Activated CD4-positive, alpha-beta T cell treated with anti-CD3 and anti-CD28 coated beads for 36 hours (primary cell): ENCODE results near the gene CD276. TPM values are rescaled to one million over a fixed set of nuclear protein-coding genes. Genes with fewer than 3 reads are reported as not detected.

Source experiments
- ATAC-seq: fragments of 200-7000 bp; cut with Tn5 transposase; one replicate; pipeline ENCODE4 v1.10.0; 2021; ENCODE audit warnings: mild to moderate bottlenecking, moderate library complexity
- CTCF ChIA-PET: fragments of 350-600 bp; sonication (Branson Sonifier 250); formaldehyde crosslinking; loops from one replicate; lab custom pipeline; 2021; ENCODE audit warnings: antibody characterized with exemption; lab: Charles Lee
- POLR2A ChIA-PET: fragments of 350-600 bp; sonication (Branson Sonifier 250); formaldehyde crosslinking; loops from one replicate; lab custom pipeline; 2021; ENCODE audit warnings: antibody characterized with exemption, inconsistent platforms; lab: Charles Lee
- DNase-seq: peaks from one replicate; pipeline ENCODE4 v3.0.0-alpha.2; 2020
- H3K27ac Mint-ChIP-seq: one replicate; pipeline ENCODE4 v1.8.0; 2021; ENCODE audit warnings: mixed read lengths
- H3K27me3 Mint-ChIP-seq: one replicate; pipeline ENCODE4 v1.8.0; 2021; ENCODE audit warnings: mixed read lengths
- H3K36me3 Mint-ChIP-seq: one replicate; pipeline ENCODE4 v1.8.0; 2021; ENCODE audit warnings: low read depth, mixed read lengths
- H3K4me1 Mint-ChIP-seq: one replicate; pipeline ENCODE4 v1.8.0; 2021; ENCODE audit warnings: mixed read lengths
- H3K4me3 Mint-ChIP-seq: one replicate; pipeline ENCODE4 v1.8.0; 2021; ENCODE audit warnings: mild to moderate bottlenecking, moderate library complexity, mixed read lengths
- H3K9me3 Mint-ChIP-seq: one replicate; pipeline ENCODE4 v1.8.0; 2021; ENCODE audit warnings: low read depth, mixed read lengths
- intact Hi-C, 2 experiments: fragments of 100-400 bp; cut with DNase I in 1 of 2; cut with micrococcal nuclease in 1 of 2; formaldehyde crosslinking; loops; one replicate each; pipeline versions ENCODE4 v1.14.2 to v1.15.1; 2022 to 2024; cut with DNase I, micrococcal nuclease
- total RNA-seq, 2 experiments: library from RNA; stranded (reverse); gene quantifications; one replicate each; pipeline ENCODE4 v1.2.3, GENCODE V29; 2021

Gene CD276
- total RNA-seq, 2 experiments from 2014 or later: 2.6 to 3.0 TPM

DNA sequence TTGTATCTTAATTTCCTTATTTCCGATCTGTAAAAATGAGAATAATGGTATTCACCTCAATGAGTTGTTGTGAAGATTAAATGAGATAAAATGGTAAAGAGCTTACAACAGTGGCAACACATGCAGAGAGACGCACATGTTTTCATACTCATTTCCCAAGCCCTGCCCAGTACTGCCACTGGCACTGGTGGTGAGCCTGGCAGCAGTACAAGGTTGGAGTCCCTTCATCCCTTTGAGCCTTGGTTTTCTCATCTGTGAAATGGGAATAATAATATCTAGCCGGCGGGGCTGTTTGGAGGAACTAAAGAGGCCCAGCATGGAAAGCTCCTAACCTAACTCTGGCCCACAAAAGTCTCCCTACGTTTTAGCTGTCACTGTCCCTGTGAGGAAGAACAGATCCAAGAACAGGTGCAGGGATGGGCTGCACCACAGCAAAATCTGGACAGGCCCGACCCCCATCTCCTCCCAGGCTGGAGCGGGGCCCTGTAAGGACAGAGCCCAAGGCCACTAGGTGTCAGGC lies 866 bp upstream of the CD276 start:
- CTCF ChIA-PET: interaction anchor here (1.1 to 1.7 kb wide), 4 partner anchors 9 to 48 kb away, joined by 3 to 8 read pairs (median 5); no protein-coding TSS in a partner anchor
- Mint-ChIP-seq H3K27me3 (peaks cover 58% of the 10 kb centered on the region), H3K27ac (no peak overlapping the region), H3K36me3 (no peaks in the 10 kb centered on the region), H3K4me3 (peak overlapping the region; percentile 59), H3K4me1 (peaks cover 33% of the 10 kb centered on the region), H3K9me3 (no peaks in the 10 kb centered on the region)
- POLR2A ChIA-PET: no interaction called here
- intact Hi-C loops: no loop called here
- DNase-seq: no peak
- ATAC-seq: no peak

DNA sequence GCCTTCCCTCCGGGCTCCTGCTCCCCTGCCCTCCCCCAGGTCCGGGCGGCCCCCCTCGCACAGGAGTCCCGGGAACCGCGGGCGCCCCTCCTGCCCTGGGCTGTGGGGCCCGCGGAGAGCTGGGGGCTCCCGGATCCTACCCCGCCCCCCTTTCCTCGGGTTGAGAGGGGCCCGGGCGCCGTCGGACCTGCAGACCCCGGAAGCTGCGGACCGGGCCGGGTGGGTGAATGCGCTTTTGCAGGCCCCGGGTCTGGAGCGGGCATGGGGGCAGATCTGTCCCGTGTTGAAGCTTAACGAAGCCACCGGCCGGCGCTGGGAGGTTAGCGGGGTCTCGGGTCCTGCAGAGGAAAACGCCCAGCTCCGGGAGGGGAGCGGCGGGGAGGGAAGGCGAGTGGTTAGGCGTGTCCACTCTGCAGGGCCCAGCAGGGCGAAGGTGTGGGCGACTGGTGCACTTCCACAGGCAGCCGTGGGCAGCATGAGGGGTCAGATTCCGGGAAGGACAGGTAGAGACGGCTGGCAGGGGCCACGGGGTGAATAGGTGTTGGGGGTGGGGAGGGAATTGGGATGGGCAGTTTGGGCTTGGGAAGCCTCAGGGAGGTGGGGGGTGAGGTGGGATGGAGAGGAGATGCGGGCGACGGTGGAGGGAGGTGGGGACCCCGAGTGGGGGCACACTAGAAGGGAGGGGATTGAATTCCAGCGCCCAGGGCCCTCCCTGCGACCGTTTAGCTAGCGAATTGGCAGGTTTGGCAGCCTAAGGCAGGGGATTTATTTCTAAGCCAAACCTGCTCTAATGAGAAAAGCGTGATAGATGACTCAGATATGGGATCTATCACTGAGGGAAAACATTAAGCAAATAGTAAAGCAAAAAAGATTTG lies 635 bp downstream of the CD276 start:
- H3K4me3 Mint-ChIP-seq: peak overlapping the region; percentile 51
- H3K36me3 Mint-ChIP-seq: no peaks in the 10 kb centered on the region
- intact Hi-C loops: loop anchor here in 1 of 2 experiments (1.0 kb wide), 1 partner anchor 49 kb away; no protein-coding TSS in a partner anchor
- ChIA-PET POLR2A (no interaction called here), CTCF (interaction anchor here (0.7 to 2.8 kb wide), 6 partner anchors 10 to 67 kb away, joined by 3 to 18 read pairs (median 6); no protein-coding TSS in a partner anchor)
- ATAC-seq (no peak), DNase-seq (no peak)
- H3K27me3 Mint-ChIP-seq: peaks cover 53% of the 10 kb centered on the region
- H3K9me3 Mint-ChIP-seq: no peaks in the 10 kb centered on the region
- no peak overlapping the region for H3K27ac Mint-ChIP-seq
- peaks cover 33% of the 10 kb centered on the region for H3K4me1 Mint-ChIP-seq

DNA sequence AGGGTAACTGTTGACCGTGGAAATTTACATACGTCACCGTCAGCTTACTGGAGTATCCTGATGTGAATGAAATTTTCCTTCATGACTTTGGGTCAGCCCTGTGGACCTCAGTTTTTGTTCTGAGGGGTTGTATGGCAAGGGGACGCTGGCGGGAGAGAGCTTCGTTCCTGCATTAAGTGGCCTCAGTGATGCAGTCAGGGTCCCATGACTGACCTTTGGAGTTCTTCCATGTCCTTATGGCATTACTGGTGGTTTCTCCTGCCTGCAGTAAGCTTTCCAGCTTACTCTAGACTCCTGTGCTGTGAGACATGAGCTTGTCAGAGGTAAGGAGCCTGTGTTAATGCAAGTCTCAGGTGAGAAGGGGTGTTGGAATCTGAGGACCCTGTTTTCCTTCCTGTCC lies 1.8 kb downstream of the CD276 start:
- no peak overlapping the region for H3K4me3 Mint-ChIP-seq
- H3K4me1 Mint-ChIP-seq: peaks cover 28% of the 10 kb centered on the region
- POLR2A ChIA-PET: interaction anchor here (0.9 kb wide), 1 partner anchor 55 kb away, joined by 3 read pairs; no protein-coding TSS in a partner anchor
- ATAC-seq (no peak), DNase-seq (no peak)
- intact Hi-C loops: no loop called here
- no peak overlapping the region for H3K27ac Mint-ChIP-seq
- CTCF ChIA-PET: interaction anchor here (1.6 to 2.8 kb wide), 4 partner anchors 14 to 51 kb away, joined by 6 to 18 read pairs (median 8); no protein-coding TSS in a partner anchor
- H3K9me3 Mint-ChIP-seq: no peaks in the 10 kb centered on the region
- H3K27me3 Mint-ChIP-seq: peaks cover 53% of the 10 kb centered on the region
- H3K36me3 Mint-ChIP-seq: no peaks in the 10 kb centered on the region

DNA sequence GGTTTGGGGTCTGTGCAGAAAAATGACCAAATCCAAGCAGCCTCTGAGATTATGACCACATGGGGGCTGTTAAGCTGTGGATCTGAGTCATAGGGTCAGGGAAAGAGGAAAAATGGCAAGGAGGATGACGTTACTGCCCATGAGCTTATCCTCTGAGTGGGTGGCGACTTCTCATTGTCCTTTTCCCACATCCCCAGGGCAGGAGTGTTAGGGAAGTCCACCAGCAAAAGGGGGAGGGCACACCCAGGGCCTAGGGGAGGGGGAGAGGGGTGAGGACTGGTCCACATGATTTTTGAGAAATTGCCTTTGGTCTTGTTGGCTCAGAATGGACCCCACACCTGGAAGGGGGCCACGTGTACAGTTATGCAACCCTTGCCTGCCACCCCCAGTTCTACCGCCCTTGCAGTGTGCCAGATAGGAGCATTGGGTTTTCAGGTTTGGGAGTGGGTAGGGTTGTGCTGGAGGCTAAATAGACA lies 2.6 kb downstream of the CD276 start:
- ATAC-seq (no peak), DNase-seq (no peak)
- no peak overlapping the region for H3K27ac Mint-ChIP-seq
- H3K9me3 Mint-ChIP-seq: no peaks in the 10 kb centered on the region
- CTCF ChIA-PET: interaction anchor here (0.5 to 2.8 kb wide), 5 partner anchors 13 to 233 kb away, joined by 3 to 18 read pairs (median 6); no protein-coding TSS in a partner anchor
- no peak overlapping the region for H3K4me3 Mint-ChIP-seq
- H3K4me1 Mint-ChIP-seq: peaks cover 20% of the 10 kb centered on the region
- intact Hi-C loops: no loop called here
- H3K36me3 Mint-ChIP-seq: no peaks in the 10 kb centered on the region
- POLR2A ChIA-PET: interaction anchor here (0.9 kb wide), 1 partner anchor 56 kb away, joined by 3 read pairs; no protein-coding TSS in a partner anchor
- peaks cover 44% of the 10 kb centered on the region for H3K27me3 Mint-ChIP-seq

DNA sequence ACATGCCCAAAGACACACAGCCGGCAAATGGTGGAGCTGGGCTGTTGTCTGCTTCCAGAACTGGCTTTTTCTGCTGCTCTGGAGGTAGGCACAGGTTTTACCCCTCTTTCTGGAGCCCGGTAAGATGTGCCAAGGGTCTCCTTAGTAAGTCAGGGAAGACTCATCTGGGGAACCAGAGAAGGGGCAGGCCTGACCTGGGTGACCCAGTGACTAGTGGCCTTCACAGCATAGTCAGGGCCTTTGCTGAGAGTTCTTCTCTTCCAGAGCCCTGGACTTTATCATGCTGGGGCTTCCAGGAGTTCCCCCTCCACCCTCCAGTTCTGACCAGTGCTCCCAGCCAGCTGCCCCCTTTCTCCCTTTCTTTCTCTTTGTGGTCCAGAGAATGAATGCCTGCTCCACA lies 3.2 kb downstream of the CD276 start:
- DNase-seq (no peak), ATAC-seq (no peak)
- intact Hi-C loops: no loop called here
- Mint-ChIP-seq H3K9me3 (no peaks in the 10 kb centered on the region), H3K4me1 (peaks cover 20% of the 10 kb centered on the region), H3K27ac (no peak overlapping the region), H3K4me3 (no peak overlapping the region), H3K36me3 (no peaks in the 10 kb centered on the region), H3K27me3 (peaks cover 40% of the 10 kb centered on the region)
- ChIA-PET POLR2A (interaction anchor here (0.6 kb wide), 1 partner anchor 69 kb away, joined by 4 read pairs; no protein-coding TSS in a partner anchor), CTCF (interaction anchor here (0.6 to 2.8 kb wide), 6 partner anchors 12 to 53 kb away, joined by 3 to 18 read pairs (median 4); no protein-coding TSS in a partner anchor)

DNA sequence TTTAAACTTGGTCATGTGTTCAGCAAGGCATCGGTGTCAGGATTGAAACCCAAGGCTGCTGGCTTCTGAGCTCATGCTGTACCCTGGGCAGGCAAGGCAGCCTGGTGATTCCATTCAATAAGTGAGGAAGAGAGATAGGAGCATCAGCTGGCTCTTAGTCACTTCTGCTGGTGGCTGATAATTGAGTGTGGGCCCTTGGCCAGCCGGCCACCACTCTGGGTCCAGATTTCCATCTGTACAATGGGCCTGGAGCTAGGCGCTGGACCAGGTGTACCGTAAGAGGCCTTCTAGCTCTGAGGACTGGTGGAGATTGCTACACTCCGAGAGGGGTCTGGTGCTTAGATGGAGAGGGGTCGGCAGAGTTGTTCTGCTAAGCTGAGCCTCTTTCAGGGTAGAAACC lies 4.3 kb downstream of the CD276 start:
- ChIA-PET POLR2A (no interaction called here), CTCF (interaction anchor here (0.7 to 1.5 kb wide), 4 partner anchors 11 to 403 kb away, joined by 3 to 5 read pairs (median 4); no protein-coding TSS in a partner anchor)
- Mint-ChIP-seq H3K9me3 (no peaks in the 10 kb centered on the region), H3K4me3 (no peak overlapping the region), H3K27me3 (peaks cover 42% of the 10 kb centered on the region), H3K36me3 (no peaks in the 10 kb centered on the region), H3K27ac (no peak overlapping the region), H3K4me1 (peaks cover 14% of the 10 kb centered on the region)
- ATAC-seq (no peak), DNase-seq (no peak)
- intact Hi-C loops: no loop called here

DNA sequence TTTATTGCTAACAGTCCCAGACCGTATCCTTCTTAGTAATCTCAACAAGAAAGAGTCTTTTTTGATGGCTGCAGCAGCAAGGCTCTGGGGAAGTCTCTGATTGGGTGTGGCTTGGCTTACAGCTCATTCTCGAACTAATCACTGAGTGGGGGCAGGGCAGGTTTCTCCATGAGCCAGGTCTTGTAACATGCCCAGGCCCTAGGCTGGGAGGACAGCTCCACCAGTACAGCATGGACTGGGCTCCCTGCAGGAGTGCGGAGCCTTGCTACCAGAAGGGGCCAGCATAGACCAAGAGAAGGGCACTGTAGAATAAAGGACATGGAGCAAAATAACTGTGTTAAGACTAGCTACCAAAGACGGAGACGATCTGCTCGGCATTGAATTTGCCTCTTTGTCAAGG lies 7.2 kb downstream of the CD276 start:
- ATAC-seq (no peak), DNase-seq (peak; percentile 33)
- peaks cover 8% of the 10 kb centered on the region for H3K4me1 Mint-ChIP-seq
- H3K27me3 Mint-ChIP-seq: peaks cover 40% of the 10 kb centered on the region
- intact Hi-C loops: loop anchor here in 1 of 2 experiments (10.0 kb wide), 1 partner anchor 387 kb away; no protein-coding TSS in a partner anchor
- H3K27ac Mint-ChIP-seq: no peak overlapping the region
- no peak overlapping the region for H3K4me3 Mint-ChIP-seq
- POLR2A ChIA-PET: no interaction called here
- CTCF ChIA-PET: interaction anchor here (0.8 to 2.3 kb wide), 3 partner anchors 14 to 57 kb away, joined by 3 to 16 read pairs (median 7); no protein-coding TSS in a partner anchor
- no peaks in the 10 kb centered on the region for H3K36me3 Mint-ChIP-seq
- no peaks in the 10 kb centered on the region for H3K9me3 Mint-ChIP-seq

DNA sequence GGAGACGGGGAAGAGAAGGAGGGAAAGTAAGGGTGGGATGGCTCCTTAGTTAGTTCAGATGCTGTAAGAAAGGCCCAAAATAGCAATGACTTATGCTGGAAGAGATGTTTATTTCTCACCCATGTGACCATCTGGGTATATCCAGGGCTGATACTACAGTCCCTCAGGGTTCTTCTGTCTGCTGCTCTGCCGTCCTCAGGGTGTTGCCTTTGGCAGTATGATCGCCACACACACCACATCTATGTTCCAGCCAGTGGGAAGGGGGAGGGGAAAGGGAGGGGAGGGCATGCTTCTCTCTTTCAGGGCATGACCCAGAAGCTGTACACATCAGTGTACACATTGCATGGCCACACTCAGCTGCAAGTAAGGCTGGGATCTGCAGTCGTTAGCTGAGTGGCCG lies 10.2 kb downstream of the CD276 start:
- Mint-ChIP-seq H3K9me3 (no peaks in the 10 kb centered on the region), H3K27ac (no peak overlapping the region), H3K4me3 (no peak overlapping the region), H3K27me3 (peaks cover 41% of the 10 kb centered on the region), H3K36me3 (no peaks in the 10 kb centered on the region), H3K4me1 (peaks cover 25% of the 10 kb centered on the region)
- POLR2A ChIA-PET: no interaction called here
- ATAC-seq (no peak), DNase-seq (no peak)
- CTCF ChIA-PET: interaction anchor here (0.7 to 9.6 kb wide), 6 partner anchors 9 to 134 kb away, joined by 3 to 145 read pairs (median 4); no protein-coding TSS in a partner anchor
- intact Hi-C loops: loop anchor here in 1 of 2 experiments (10.0 kb wide), 1 partner anchor 390 kb away; no protein-coding TSS in a partner anchor

DNA sequence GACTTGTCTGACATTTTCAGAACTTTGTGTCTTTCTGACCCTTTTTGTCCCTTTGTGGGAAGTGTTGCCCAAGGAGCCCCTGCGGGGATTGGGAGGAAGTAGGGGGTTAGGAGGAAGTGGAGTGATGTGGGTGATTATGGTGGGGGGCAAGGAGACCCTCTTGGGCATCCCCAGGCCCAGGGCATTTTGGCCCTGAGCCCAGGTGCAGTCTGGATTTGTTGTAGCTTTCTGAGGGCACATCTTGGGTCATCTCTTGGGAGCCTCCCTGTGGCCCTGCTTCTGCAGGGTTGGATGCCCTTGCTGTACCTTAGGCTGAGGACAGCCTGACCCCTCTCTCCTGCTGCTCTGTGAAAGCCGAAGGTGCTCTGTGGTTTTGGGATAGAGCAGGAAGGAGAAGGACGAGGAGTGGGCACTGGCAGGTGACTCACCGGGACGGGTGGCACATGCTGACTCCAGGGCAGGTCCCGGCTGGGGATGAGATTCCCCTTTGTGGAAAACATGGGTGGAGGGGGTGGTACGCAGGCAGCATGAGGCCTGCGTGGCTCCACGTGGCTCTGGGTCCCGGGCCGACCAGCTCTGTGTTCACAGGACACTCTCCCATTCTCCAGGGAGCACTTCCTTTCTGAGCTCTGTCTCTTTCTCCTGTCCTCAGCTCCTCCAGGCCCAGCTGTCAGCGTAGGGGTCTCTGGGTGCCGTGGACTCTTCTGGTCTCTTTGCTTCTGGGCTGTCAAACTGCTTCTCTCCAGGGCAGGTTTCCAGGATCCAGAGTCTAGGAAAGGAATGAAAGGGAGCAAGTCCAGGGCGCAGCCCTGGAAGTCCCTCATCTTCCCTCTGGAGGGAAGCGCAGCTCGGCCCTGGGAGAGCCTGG lies 11.8 kb downstream of the CD276 start:
- CTCF ChIA-PET: interaction anchor here (0.8 to 9.6 kb wide), 5 partner anchors 11 to 136 kb away, joined by 3 to 145 read pairs (median 4); no protein-coding TSS in a partner anchor
- no peak for DNase-seq
- H3K27me3 Mint-ChIP-seq: peaks cover 44% of the 10 kb centered on the region
- H3K9me3 Mint-ChIP-seq: no peaks in the 10 kb centered on the region
- peaks cover 25% of the 10 kb centered on the region for H3K4me1 Mint-ChIP-seq
- POLR2A ChIA-PET: no interaction called here
- intact Hi-C loops: loop anchor here in 1 of 2 experiments (10.0 kb wide), 1 partner anchor 391 kb away; no protein-coding TSS in a partner anchor
- no peak overlapping the region for H3K4me3 Mint-ChIP-seq
- ATAC-seq: no peak
- H3K36me3 Mint-ChIP-seq: no peaks in the 10 kb centered on the region
- H3K27ac Mint-ChIP-seq: no peak overlapping the region

DNA sequence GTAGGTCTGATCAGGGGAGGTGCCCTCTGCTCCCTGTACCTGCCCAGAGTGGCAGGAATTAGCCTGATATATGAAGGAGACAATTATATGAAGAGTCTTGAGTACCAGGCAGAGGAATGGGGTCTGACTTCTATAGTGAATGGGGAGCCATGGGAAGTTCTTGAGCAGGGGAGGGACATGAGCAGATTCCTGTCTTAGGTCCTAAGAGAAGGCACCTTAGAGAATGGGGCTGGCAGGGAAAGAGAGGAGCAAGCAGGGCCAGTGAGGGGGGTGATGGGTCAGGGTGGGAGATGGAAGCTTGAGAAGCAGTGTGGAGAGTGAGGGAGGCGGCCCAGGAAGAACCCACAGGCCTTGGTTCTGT lies 12.4 kb downstream of the CD276 start:
- intact Hi-C loops: loop anchor here (1.0 to 10.0 kb wide), 2 partner anchors 46 to 392 kb away; no protein-coding TSS in a partner anchor
- DNase-seq (no peak), ATAC-seq (no peak)
- ChIA-PET CTCF (interaction anchor here (0.9 to 9.6 kb wide), 7 partner anchors 12 to 456 kb away, joined by 3 to 145 read pairs (median 6); partner anchors contain the start of gene NPTN), POLR2A (interaction anchor here (0.6 kb wide), 1 partner anchor 51 kb away, joined by 3 read pairs; no protein-coding TSS in a partner anchor)
- Mint-ChIP-seq H3K9me3 (no peaks in the 10 kb centered on the region), H3K27ac (peak overlapping the region; percentile 56), H3K4me1 (peaks cover 25% of the 10 kb centered on the region), H3K4me3 (peak overlapping the region; percentile 39), H3K36me3 (no peaks in the 10 kb centered on the region), H3K27me3 (peaks cover 44% of the 10 kb centered on the region)
